ENCODE measurements around the gene ADRA2B.
A peak's percentile ranks its signal among the peaks of the same experiment; 100 is the strongest.
"Not testable (repeated sequence)": the region's sequence is repeated elsewhere in the genome, so short reads cannot be mapped to it uniquely, and the experiment has no call there.

The ADRA2B gene
- 0.46 to 90.2 (median 0.78) reads per million in 9 experiments for total RNA-seq

GRCh38 chr2:96116424-96116878, at the start of gene ADRA2B:
TSS of gene ADRA2B (minus strand) at chr2:96116571. CDS start at chr2:96116149, 422 bp downstream.
- H3K4me3 Mint-ChIP-seq, result peak within 1 kb of the TSS; percentile 88 to 90
- H3K27me3 Mint-ChIP-seq, result peaks cover 32 to 52% of the 10 kb centered on the region in 2 donors
- no peaks in the 10 kb centered on the region for H3K9me3 Mint-ChIP-seq
- ATAC-seq (replicated peaks) (peak; percentile 73), DNase-seq (peak; percentile 50)
- peaks cover 21 to 23% of the 10 kb centered on the region in 2 donors for H3K4me1 Mint-ChIP-seq (ENCODE audit: low read depth in 2 of 2)
- H3K36me3 Mint-ChIP-seq (ENCODE audit: insufficient read depth), result peaks cover 53% of the 10 kb centered on the region
- H3K27ac Mint-ChIP-seq, result peak within 1 kb of the TSS; percentile 25 to 89

GRCh38 chr2:96164459-96165184, 48.3 kb upstream of the ADRA2B start:
- Mint-ChIP-seq H3K27ac (peak overlapping the region; percentile 98), H3K9me3 (no peaks in the 10 kb centered on the region)
- peak; percentile 70 for ATAC-seq (replicated peaks)

GRCh38 chr2:96163768-96164429, 47.5 kb upstream of the ADRA2B start:
- no peaks in the 10 kb centered on the region for H3K27me3 Mint-ChIP-seq
- ATAC-seq (replicated peaks) (peak; percentile 62), DNase-seq (peak; percentile 64 to 75 (median 64))
- H3K9me3 Mint-ChIP-seq, result no peaks in the 10 kb centered on the region
- H3K27ac Mint-ChIP-seq, result peak overlapping the region; percentile 98
- H3K36me3 Mint-ChIP-seq (ENCODE audit: insufficient read depth), result peaks cover 24% of the 10 kb centered on the region
- H3K4me3 Mint-ChIP-seq, result peak overlapping the region; percentile 82 to 83
- H3K4me1 Mint-ChIP-seq (ENCODE audit: low read depth in 2 of 2), result peaks cover 58 to 71% of the 10 kb centered on the region in 2 donors

More at GRCh38 chr2:96164459-96165184, 48.3 kb upstream of the ADRA2B start:
- peak; percentile 52 to 65 (median 55) for DNase-seq
- no peaks in the 10 kb centered on the region for H3K27me3 Mint-ChIP-seq
- H3K36me3 Mint-ChIP-seq (ENCODE audit: insufficient read depth), result peaks cover 18% of the 10 kb centered on the region
- H3K4me3 Mint-ChIP-seq, result peak overlapping the region; percentile 82 to 83
- H3K4me1 Mint-ChIP-seq (ENCODE audit: low read depth in 2 of 2), result peaks cover 51 to 68% of the 10 kb centered on the region in 2 donors

- peak overlapping the region; percentile 98 for H3K27ac Mint-ChIP-seq
- H3K9me3 Mint-ChIP-seq, result no peaks in the 10 kb centered on the region
- peak overlapping the region; percentile 82 to 83 for H3K4me3 Mint-ChIP-seq
- peaks cover 29% of the 10 kb centered on the region for H3K36me3 Mint-ChIP-seq (ENCODE audit: insufficient read depth)
- H3K4me1 Mint-ChIP-seq (ENCODE audit: low read depth in 2 of 2), result peaks cover 60 to 71% of the 10 kb centered on the region in 2 donors
- peak in 1 of 3 experiments; percentile 18 for DNase-seq
- H3K27me3 Mint-ChIP-seq, result no peaks in the 10 kb centered on the region
- no peak for ATAC-seq (replicated peaks)
Measured at GRCh38 chr2:96163415-96163767, 47.0 kb upstream of the ADRA2B start.

- Mint-ChIP-seq H3K4me1 (ENCODE audit: low read depth in 2 of 2) (peaks cover 68 to 75% of the 10 kb centered on the region in 2 donors), H3K36me3 (ENCODE audit: insufficient read depth) (peaks cover 33% of the 10 kb centered on the region), H3K4me3 (peak overlapping the region; percentile 50 to 82), H3K27me3 (no peaks in the 10 kb centered on the region), H3K27ac (peak overlapping the region; percentile 98), H3K9me3 (no peaks in the 10 kb centered on the region)
- DNase-seq (peak in 1 of 3 experiments; percentile 26), ATAC-seq (replicated peaks) (peak; percentile 42)
Measured at GRCh38 chr2:96161898-96162297, 45.5 kb upstream of the ADRA2B start.

- not testable (repeated sequence) for H3K9me3 Mint-ChIP-seq; ATAC-seq (replicated peaks); H3K27me3 Mint-ChIP-seq; DNase-seq
- H3K36me3 Mint-ChIP-seq (ENCODE audit: insufficient read depth), result peaks cover 37% of the 10 kb centered on the region
- peak overlapping the region; percentile 6 to 82 for H3K4me3 Mint-ChIP-seq
- peak overlapping the region in 1 of 2 donors; percentile 98 for H3K27ac Mint-ChIP-seq
- peaks cover 77 to 84% of the 10 kb centered on the region in 2 donors for H3K4me1 Mint-ChIP-seq (ENCODE audit: low read depth in 2 of 2)
Measured at GRCh38 chr2:96160366-96160765, 44.0 kb upstream of the ADRA2B start.

GRCh38 chr2:96159084-96159830, 42.9 kb upstream of the ADRA2B start:
- Mint-ChIP-seq H3K27ac (peak overlapping the region; percentile 93 to 96), H3K9me3 (no peaks in the 10 kb centered on the region), H3K4me3 (peak overlapping the region; percentile 75 to 79), H3K36me3 (ENCODE audit: insufficient read depth) (peaks cover 33% of the 10 kb centered on the region), H3K27me3 (no peaks in the 10 kb centered on the region), H3K4me1 (ENCODE audit: low read depth in 2 of 2) (peaks cover 69 to 74% of the 10 kb centered on the region in 2 donors)
- ATAC-seq (replicated peaks), result no peak
- DNase-seq, result no peak

- Mint-ChIP-seq H3K4me1 (ENCODE audit: low read depth in 2 of 2) (peaks cover 65 to 70% of the 10 kb centered on the region in 2 donors), H3K36me3 (ENCODE audit: insufficient read depth) (peaks cover 29% of the 10 kb centered on the region), H3K27ac (peak overlapping the region; percentile 93 to 96), H3K9me3 (no peaks in the 10 kb centered on the region), H3K27me3 (no peaks in the 10 kb centered on the region), H3K4me3 (peak overlapping the region; percentile 75 to 78)
- ATAC-seq (replicated peaks) (no peak), DNase-seq (no peak)
Measured at GRCh38 chr2:96158554-96158940, 42.2 kb upstream of the ADRA2B start.

- Mint-ChIP-seq H3K4me3 (peak overlapping the region; percentile 75 to 78), H3K27me3 (no peaks in the 10 kb centered on the region), H3K4me1 (ENCODE audit: low read depth in 2 of 2) (peaks cover 61 to 71% of the 10 kb centered on the region in 2 donors), H3K36me3 (ENCODE audit: insufficient read depth) (peaks cover 25% of the 10 kb centered on the region), H3K9me3 (no peaks in the 10 kb centered on the region), H3K27ac (peak overlapping the region; percentile 93 to 96)
- peak; percentile 56 to 66 (median 60) for DNase-seq
- peak; percentile 67 for ATAC-seq (replicated peaks)
Measured at GRCh38 chr2:96157649-96158553, 41.5 kb upstream of the ADRA2B start.

- peaks cover 58 to 66% of the 10 kb centered on the region in 2 donors for H3K4me1 Mint-ChIP-seq (ENCODE audit: low read depth in 2 of 2)
- H3K36me3 Mint-ChIP-seq (ENCODE audit: insufficient read depth), result peaks cover 19% of the 10 kb centered on the region
- peak overlapping the region; percentile 75 to 78 for H3K4me3 Mint-ChIP-seq
- no peak for DNase-seq
- no peaks in the 10 kb centered on the region for H3K9me3 Mint-ChIP-seq
- peak overlapping the region; percentile 93 to 96 for H3K27ac Mint-ChIP-seq
- no peaks in the 10 kb centered on the region for H3K27me3 Mint-ChIP-seq
- ATAC-seq (replicated peaks), result no peak
Measured at GRCh38 chr2:96156926-96157648, 40.7 kb upstream of the ADRA2B start.

- Mint-ChIP-seq H3K27me3 (no peaks in the 10 kb centered on the region), H3K36me3 (ENCODE audit: insufficient read depth) (peaks cover 19% of the 10 kb centered on the region), H3K9me3 (no peaks in the 10 kb centered on the region), H3K4me1 (ENCODE audit: low read depth in 2 of 2) (peaks cover 59% of the 10 kb centered on the region in 2 donors), H3K27ac (peak overlapping the region; percentile 93 to 96), H3K4me3 (peak overlapping the region; percentile 75 to 78)
- peak in 2 of 3 experiments; percentile 40 to 46 for DNase-seq
- peak; percentile 65 for ATAC-seq (replicated peaks)
Measured at GRCh38 chr2:96156011-96156820, 39.8 kb upstream of the ADRA2B start.

Data from effector memory CD8-positive, alpha-beta T cell (primary cell).